Measurements from ENCODE around the gene NKAPD1. TPM values are rescaled to one million over a fixed set of nuclear protein-coding genes. Genes with fewer than 3 reads are reported as not detected.

Gene NKAPD1
- total RNA-seq, 1 experiment from 2014 or later: 15.3 TPM

- ChIA-PET POLR2A (no interaction called here), CTCF (no interaction called here)
- ATAC-seq: no peak
- Mint-ChIP-seq H3K4me3 (no peak overlapping the region), H3K36me3 (no peaks in the 10 kb centered on the region), H3K27me3 (ENCODE audit: low read depth) (no peaks in the 10 kb centered on the region), H3K9me3 (peaks cover 6% of the 10 kb centered on the region; the same call in 1 of the 2 replicates), H3K4me1 (no peaks in the 10 kb centered on the region), H3K27ac (no peak overlapping the region)
- no peak for DNase-seq (ENCODE audit: low spot score)
- TF ChIP-seq TP53 (CRISPR knock-in tag; IDR thresholded peaks at IDR 0.05): no peak
- no peak for TF ChIP-seq ZNF317 (CRISPR knock-in tag; IDR thresholded peaks at IDR 0.05; ENCODE audit: borderline replicate concordance, low read depth)
- no peak for TF ChIP-seq ZMAT4 (CRISPR knock-in tag; IDR thresholded peaks at IDR 0.05)
- TF ChIP-seq FOXP1 (CRISPR knock-in tag; IDR thresholded peaks at IDR 0.05; ENCODE audit: borderline replicate concordance): no peak
- TF ChIP-seq PRDM15 (CRISPR knock-in tag; IDR thresholded peaks at IDR 0.05): no peak
- TF ChIP-seq CREB1 (CRISPR knock-in tag; IDR thresholded peaks at IDR 0.05): no peak
- TF ChIP-seq GABPB1 (CRISPR knock-in tag; IDR thresholded peaks at IDR 0.05): no peak
- TF ChIP-seq IRF1 (CRISPR knock-in tag; IDR thresholded peaks at IDR 0.05): no peak
- no peak for TF ChIP-seq STAT6 (CRISPR knock-in tag; conservative IDR thresholded peaks at IDR 0.05; ENCODE audit: low read depth)
Observed at GRCh38 chr11:112118176-112118575, 44.1 kb downstream of the NKAPD1 start.

- ATAC-seq: no peak
- H3K9me3 Mint-ChIP-seq: peaks cover 6% of the 10 kb centered on the region; the same call in 1 of the 2 replicates
- H3K36me3 Mint-ChIP-seq: no peaks in the 10 kb centered on the region
- ChIA-PET CTCF (interaction anchor here (0.8 to 2.0 kb wide), 5 partner anchors 8 to 22 kb away, joined by 3 to 18 read pairs (median 4); no protein-coding TSS in a partner anchor), POLR2A (interaction anchor here (0.6 to 0.9 kb wide), 2 partner anchors 38 to 98 kb away, joined by 3 to 4 read pairs; no protein-coding TSS in a partner anchor)
- H3K4me3 Mint-ChIP-seq: no peak overlapping the region
- no peaks in the 10 kb centered on the region for H3K4me1 Mint-ChIP-seq
- H3K27ac Mint-ChIP-seq: no peak overlapping the region
- no peaks in the 10 kb centered on the region for H3K27me3 Mint-ChIP-seq (ENCODE audit: low read depth)
- DNase-seq (ENCODE audit: low spot score): no peak
- no peak for TF ChIP-seq ZBTB43 (CRISPR knock-in tag; IDR thresholded peaks at IDR 0.05)
- TF ChIP-seq ZNF416 (CRISPR knock-in tag; IDR thresholded peaks at IDR 0.05): no peak
- TF ChIP-seq EMX1 (CRISPR knock-in tag; IDR thresholded peaks at IDR 0.05): no peak
- TF ChIP-seq NR2C2 (CRISPR knock-in tag; IDR thresholded peaks at IDR 0.05): no peak
- no peak for TF ChIP-seq CREB1 (CRISPR knock-in tag; IDR thresholded peaks at IDR 0.05)
- TF ChIP-seq ZSCAN18 (CRISPR knock-in tag; IDR thresholded peaks at IDR 0.05): no peak
- TF ChIP-seq ELF4 (CRISPR knock-in tag; IDR thresholded peaks at IDR 0.05; ENCODE audit: low read depth): no peak
- TF ChIP-seq ATF6 (CRISPR knock-in tag; IDR thresholded peaks at IDR 0.05): no peak
- TF ChIP-seq NFE2L1 (CRISPR knock-in tag; IDR thresholded peaks at IDR 0.05): no peak
- TF ChIP-seq TCF7 (CRISPR knock-in tag; IDR thresholded peaks at IDR 0.05; ENCODE audit: low read depth): no peak
- no peak for TF ChIP-seq ZNF219 (CRISPR knock-in tag; IDR thresholded peaks at IDR 0.05; ENCODE audit: borderline replicate concordance)
- no peak for TF ChIP-seq CREM (CRISPR knock-in tag; IDR thresholded peaks at IDR 0.05)
- TF ChIP-seq SMAD4 (CRISPR knock-in tag; IDR thresholded peaks at IDR 0.05): no peak
- no peak for TF ChIP-seq NR1H2 (CRISPR knock-in tag; IDR thresholded peaks at IDR 0.05)
- no peak for TF ChIP-seq PRRX2 (CRISPR knock-in tag; IDR thresholded peaks at IDR 0.05)
- TF ChIP-seq GTF2I (CRISPR knock-in tag; conservative IDR thresholded peaks at IDR 0.05): no peak
Observed at GRCh38 chr11:112121981-112122615, 48.0 kb downstream of the NKAPD1 start.

Measured in WTC11 (cell line).